Keratinocyte (primary cell): ENCODE measurements around the gene PIK3CD. TPM values are rescaled to one million over a fixed set of nuclear protein-coding genes. Genes with fewer than 3 reads are reported as not detected.

ENCODE experiments used
- DNase-seq: peaks from one replicate; pipeline ENCODE4 v3.0.0-alpha.2; 2011; ENCODE audit warnings: low read depth, missing footprints, low spot score
- FAIRE-seq: peaks from 2 replicates; lab custom pipeline; 2011; peaks lifted over from hg19 to GRCh38; lab: Jason Lieb, UNC
- H2AFZ ChIP-seq: 2 replicates; pipeline ENCODE4 v1.6.0; 2012; ENCODE audit warnings: low read length, control low read depth, inconsistent platforms; ENCODE audit not compliant: control insufficient read depth
- H3K27ac ChIP-seq: 2 replicates; pipeline ENCODE4 v1.5.1; 2011; ENCODE audit warnings: low read length; ENCODE audit not compliant: control insufficient read depth, insufficient read depth
- H3K27me3 ChIP-seq: 3 replicates; pipeline ENCODE4 v1.6.0; 2011; ENCODE audit warnings: low read length; ENCODE audit not compliant: control insufficient read depth, insufficient read depth; ENCODE audit errors: extremely low read depth
- H3K36me3 ChIP-seq, 2 experiments: 2 replicates in 1 of 2; 3 replicates in 1 of 2; pipeline ENCODE4 v1.5.1; 2011; ENCODE audit warnings: low read length in 2 of 2, mild to moderate bottlenecking in 1 of 2; ENCODE audit not compliant: control insufficient read depth in 2 of 2, insufficient read depth in 2 of 2; ENCODE audit errors: extremely low read depth in 1 of 2
- H3K4me1 ChIP-seq: 3 replicates; pipeline ENCODE4 v1.5.1; 2011; ENCODE audit warnings: low read length; ENCODE audit not compliant: control insufficient read depth, insufficient read depth; ENCODE audit errors: extremely low read depth
- H3K4me2 ChIP-seq: 3 replicates; pipeline ENCODE4 v1.6.0; 2011; ENCODE audit warnings: low read depth, low read length; ENCODE audit not compliant: control insufficient read depth, insufficient read depth; ENCODE audit errors: extremely low read depth
- H3K4me3 ChIP-seq, 3 experiments: fragments of 200-600 bp in 1 of 3; sonication (generic) in 1 of 3; 2 replicates in 2 of 3; 3 replicates in 1 of 3; pipeline ENCODE4 v1.5.1; 2011 to 2016; ENCODE audit warnings: low read length in 3 of 3, mild to moderate bottlenecking in 3 of 3, control low read depth in 2 of 3, inconsistent platforms in 1 of 3, low read depth in 1 of 3, mixed read lengths in 1 of 3, mixed run types in 1 of 3, moderate library complexity in 1 of 3; ENCODE audit not compliant: control insufficient read depth in 2 of 3, insufficient read depth in 2 of 3; ENCODE audit errors: extremely low read depth in 1 of 3
- H3K79me2 ChIP-seq: 2 replicates; pipeline ENCODE4 v1.6.0; 2012; ENCODE audit warnings: low read length; ENCODE audit not compliant: control insufficient read depth, insufficient read depth
- H3K9ac ChIP-seq: 3 replicates; pipeline ENCODE4 v1.6.0; 2011; ENCODE audit warnings: low read length; ENCODE audit not compliant: control insufficient read depth, insufficient read depth; ENCODE audit errors: extremely low read depth
- H3K9me1 ChIP-seq: 3 replicates; pipeline ENCODE4 v1.6.0; 2011; ENCODE audit warnings: low read length; ENCODE audit not compliant: control insufficient read depth, insufficient read depth; ENCODE audit errors: extremely low read depth
- H3K9me3 ChIP-seq: 2 replicates; pipeline ENCODE4 v1.5.1; 2012; ENCODE audit warnings: low read depth, low read length; ENCODE audit not compliant: control insufficient read depth
- H4K20me1 ChIP-seq: 3 replicates; pipeline ENCODE4 v1.6.0; 2011; ENCODE audit warnings: low read length; ENCODE audit not compliant: control insufficient read depth, insufficient read depth; ENCODE audit errors: extremely low read depth
- CTCF ChIP-seq, 3 experiments: IDR thresholded peaks in 1 of 3; conservative IDR thresholded peaks in 1 of 3; optimal IDR thresholded peaks in 1 of 3; 2 replicates in 2 of 3; 3 replicates in 1 of 3; pipeline versions ENCODE3 to v1.5.1; 2011; ENCODE audit warnings: low read length in 3 of 3, mild to moderate bottlenecking in 3 of 3, moderate library complexity in 2 of 3, control low read depth in 1 of 3, inconsistent platforms in 1 of 3; ENCODE audit not compliant: insufficient read depth in 2 of 3; ENCODE audit errors: extremely low read depth in 1 of 3
- EZH2 ChIP-seq: IDR thresholded peaks from one replicate; pipeline ENCODE4 v1.6.1; 2012; ENCODE audit warnings: inconsistent platforms, mild to moderate bottlenecking, low read length, moderate library complexity
- dilution Hi-C: fragments of 300-500 bp; cut with MboI; formaldehyde crosslinking; loops from one replicate; pipeline ENCODE4 v1.7.0; 2020; ENCODE audit warnings: low sequenced_read_pairs; ENCODE audit not compliant: extremely low pct_ligation_motif_present
- polyA plus RNA-seq, 5 experiments: library from polyadenylated mRNA; depleted of rRNA in 3 of 5; stranded (reverse) in 3 of 5; stranded (forward) in 1 of 5; unstranded in 1 of 5; fragments of >200 nt; gene quantifications; 1 replicate in 1 of 5; 2 replicates in 3 of 5; 3 replicates in 1 of 5; pipeline versions ENCODE4 v1.2.1 to v1.2.3, GENCODE V29; 2011 to 2012; ENCODE audit warnings: missing spikeins in 2 of 5, low read depth in 1 of 5, low replicate concordance in 1 of 5

PIK3CD gene
- polyA plus RNA-seq, 1 donor (not counting 4 experiments of a cell fraction or from before 2014, with no cell fraction given): 7.8 TPM

- no peak overlapping the region for H3K9ac ChIP-seq
- H3K4me2 ChIP-seq: peak overlapping the region; percentile 51
- FAIRE-seq (peak; percentile 26), DNase-seq (no peak)
- H2AFZ ChIP-seq: no peak overlapping the region
- peaks cover 46% of the 10 kb centered on the region for H3K4me1 ChIP-seq
- H3K79me2 ChIP-seq: peaks cover 18% of the 10 kb centered on the region
- dilution Hi-C loops: no loop called here
- peak overlapping the region; percentile 92 for H3K27ac ChIP-seq
- no peak for TF ChIP-seq CTCF (optimal IDR thresholded peaks at IDR 0.05 in 1 of 3, IDR thresholded peaks at IDR 0.05 in 1 of 3, conservative IDR thresholded peaks at IDR 0.05 in 1 of 3; ENCODE audit: extremely low read depth in 1 of 3, insufficient read depth in 2 of 3, low read length in 3 of 3)
- TF ChIP-seq EZH2: no peak
- H3K27me3 ChIP-seq: no peaks in the 10 kb centered on the region
- no peaks in the 10 kb centered on the region for H3K9me1 ChIP-seq
- H3K36me3 ChIP-seq: no peaks in the 10 kb centered on the region
- H3K9me3 ChIP-seq: no peaks in the 10 kb centered on the region
- no peak overlapping the region for H3K4me3 ChIP-seq
- no peaks in the 10 kb centered on the region for H4K20me1 ChIP-seq
Observed at GRCh38 chr1:9701665-9702064, 50.1 kb downstream of the PIK3CD start.

- Histone ChIP-seq H3K27ac (no peak overlapping the region), H3K27me3 (no peaks in the 10 kb centered on the region), H2AFZ (no peak overlapping the region), H3K9me1 (no peaks in the 10 kb centered on the region), H4K20me1 (no peaks in the 10 kb centered on the region), H3K9me3 (no peaks in the 10 kb centered on the region), H3K9ac (no peak overlapping the region), H3K4me3 (no peak overlapping the region), H3K36me3 (no peaks in the 10 kb centered on the region), H3K4me1 (peaks cover 46% of the 10 kb centered on the region), H3K4me2 (no peak overlapping the region), H3K79me2 (peaks cover 21% of the 10 kb centered on the region)
- dilution Hi-C loops: no loop called here
- DNase-seq (no peak), FAIRE-seq (no peak)
- TF ChIP-seq EZH2 (no peak), CTCF (optimal IDR thresholded peaks at IDR 0.05 in 1 of 3, IDR thresholded peaks at IDR 0.05 in 1 of 3, conservative IDR thresholded peaks at IDR 0.05 in 1 of 3; ENCODE audit: extremely low read depth in 1 of 3, insufficient read depth in 2 of 3, low read length in 3 of 3) (no peak)
Observed at GRCh38 chr1:9703165-9703509, 51.6 kb downstream of the PIK3CD start.
